ENCODE measurements around the gene LYRM7. TPM values are rescaled to one million over a fixed set of nuclear protein-coding genes. Genes with fewer than 3 reads are reported as not detected.
A peak's percentile ranks its signal among the peaks of the same experiment; 100 is the strongest.

LYRM7 gene
- total and polyA plus RNA-seq, 10 of the 15 experiments (the other 5 are each of a cell fraction or from before 2014, with no cell fraction given), result 9.2 to 68.8 (median 20.2) TPM

GRCh38 chr5:131221008-131221703 is 50.4 kb downstream of the LYRM7 start:
- no peak overlapping the region for H2AFZ ChIP-seq (ENCODE audit: control insufficient read depth, low read depth, low read length)
- H3K36me3 ChIP-seq (ENCODE audit: control insufficient read depth in 2 of 2, insufficient read depth in 2 of 2, low read length in 1 of 2), result no peaks in the 10 kb centered on the region; a peak in 1 of 4 replicates
- no peaks in the 10 kb centered on the region for H3K27me3 ChIP-seq (replicated peaks in 1 of 2; ENCODE audit: control insufficient read depth in 2 of 2, insufficient read depth in 2 of 2, low read length in 1 of 2)
- ATAC-seq (no peak), DNase-seq (ENCODE audit: low read depth, low spot score) (no peak), FAIRE-seq (no peak)
- H3K4me3 ChIP-seq, result peak overlapping the region; percentile 64; the same call in 1 of the 2 replicates
- H3K9me3 ChIP-seq (replicated peaks; ENCODE audit: control insufficient read depth, insufficient read depth, low read length), result no peaks in the 10 kb centered on the region
- POLR2A ChIA-PET, result interaction anchor here (1.0 to 19.3 kb wide), 12 partner anchors 9 to 156 kb away, joined by 3 to 309 read pairs (median 5); partner anchors contain the start of genes CDC42SE2 and HINT1
- TF ChIP-seq STAT3 (IDR thresholded peaks at IDR 0.05; ENCODE audit: low read depth, low read length) (no peak), MLLT1 (IDR thresholded peaks at IDR 0.05) (peak; percentile 94)
- H4K20me1 ChIP-seq (ENCODE audit: control insufficient read depth, insufficient read depth), result no peaks in the 10 kb centered on the region
- SMC1A ChIA-PET (ENCODE audit: uncharacterized antibody, unreplicated experiment), result interaction anchor here (0.5 to 26.7 kb wide), 15 partner anchors 8 to 194 kb away, joined by 3 to 1218 read pairs (median 5); partner anchors contain the start of genes CDC42SE2 and HINT1
- intact Hi-C loops (cut with micrococcal nuclease; ENCODE audit: unreplicated experiment), result no loop called here
- H3K4me2 ChIP-seq (ENCODE audit: control insufficient read depth, insufficient read depth), result peak overlapping the region; percentile 24
- peaks cover 27% of the 10 kb centered on the region for H3K4me1 ChIP-seq (ENCODE audit: control insufficient read depth, insufficient read depth, low read length)
- RAD21 ChIA-PET (ENCODE audit: unreplicated experiment), result interaction anchor here (1.2 to 10.4 kb wide), 15 partner anchors 7 to 194 kb away, joined by 3 to 161 read pairs (median 7); partner anchors contain the start of genes CDC42SE2 and HINT1
- WGBS (ENCODE audit: insufficient coverage, insufficient replicate concordance, low lambda C conversion rate, missing lambda C conversion rate), result 95% methylated on average over 10 of the region's 10 CpGs
- H3K27ac ChIP-seq (ENCODE audit: control insufficient read depth, insufficient read depth), result no peak overlapping the region
- H3K79me2 ChIP-seq (ENCODE audit: control insufficient read depth, insufficient read depth, low read length), result peaks cover 91% of the 10 kb centered on the region
- in situ Hi-C loops (cut with MboI), result no loop called here
- H3K9ac ChIP-seq (ENCODE audit: control insufficient read depth, insufficient read depth, low read length), result no peak overlapping the region
- CTCF ChIA-PET, result interaction anchor here (1.0 to 8.7 kb wide), 9 partner anchors 8 to 161 kb away, joined by 3 to 65 read pairs (median 5); partner anchors contain the start of gene CDC42SE2
- BruUV-seq (replicated peaks), result no TSS peak

GRCh38 chr5:131221888-131222287 is 51.1 kb downstream of the LYRM7 start:
- Histone ChIP-seq H3K27ac (ENCODE audit: control insufficient read depth, insufficient read depth) (peak overlapping the region; percentile 78; the same call in 1 of the 2 replicates), H3K4me2 (ENCODE audit: control insufficient read depth, insufficient read depth) (peak overlapping the region; percentile 24; the same call in 1 of the 2 replicates), H3K9me3 (replicated peaks; ENCODE audit: control insufficient read depth, insufficient read depth, low read length) (no peaks in the 10 kb centered on the region), H4K20me1 (ENCODE audit: control insufficient read depth, insufficient read depth) (no peaks in the 10 kb centered on the region), H2AFZ (ENCODE audit: control insufficient read depth, low read depth, low read length) (no peak overlapping the region), H3K4me1 (ENCODE audit: control insufficient read depth, insufficient read depth, low read length) (peaks cover 27% of the 10 kb centered on the region), H3K27me3 (replicated peaks in 1 of 2; ENCODE audit: control insufficient read depth in 2 of 2, insufficient read depth in 2 of 2, low read length in 1 of 2) (no peaks in the 10 kb centered on the region), H3K9ac (ENCODE audit: control insufficient read depth, insufficient read depth, low read length) (0 out of 2 replicates have a peak overlapping the region, but pooled peaks have one; percentile 22), H3K4me3 (peak overlapping the region; percentile 64), H3K79me2 (ENCODE audit: control insufficient read depth, insufficient read depth, low read length) (peaks cover 88% of the 10 kb centered on the region), H3K36me3 (ENCODE audit: control insufficient read depth in 2 of 2, insufficient read depth in 2 of 2, low read length in 1 of 2) (no peaks in the 10 kb centered on the region; a peak in 1 of 4 replicates)
- FAIRE-seq, result no peak
- RAD21 ChIA-PET (ENCODE audit: unreplicated experiment), result interaction anchor here (0.6 to 10.4 kb wide), 15 partner anchors 8 to 576 kb away, joined by 3 to 161 read pairs (median 7); partner anchors contain the start of genes CDC42SE2 and HINT1
- DNase-seq (ENCODE audit: low read depth, low spot score), result no peak
- SMC1A ChIA-PET (ENCODE audit: uncharacterized antibody, unreplicated experiment), result interaction anchor here (0.5 to 26.7 kb wide), 16 partner anchors 9 to 193 kb away, joined by 3 to 1218 read pairs (median 5); partner anchors contain the start of genes CDC42SE2 and HINT1
- intact Hi-C loops (cut with micrococcal nuclease; ENCODE audit: unreplicated experiment), result no loop called here
- POLR2A ChIA-PET, result interaction anchor here (1.0 to 19.3 kb wide), 14 partner anchors 8 to 156 kb away, joined by 3 to 309 read pairs (median 5); partner anchors contain the start of genes CDC42SE2 and HINT1
- no peak for ATAC-seq
- in situ Hi-C loops (cut with MboI), result no loop called here
- CTCF ChIA-PET, result interaction anchor here (0.7 to 8.7 kb wide), 11 partner anchors 8 to 1112 kb away, joined by 3 to 65 read pairs (median 4); partner anchors contain the start of gene CDC42SE2
- no TSS peak for BruUV-seq (replicated peaks)
- TF ChIP-seq MTA3 (IDR thresholded peaks at IDR 0.05; ENCODE audit: borderline replicate concordance, low read length) (no peak), ATF7 (IDR thresholded peaks at IDR 0.05; ENCODE audit: low read depth) (peak; percentile 54), CHD1 (IDR thresholded peaks at IDR 0.05; ENCODE audit: low read depth, low read length) (no peak), SUZ12 (IDR thresholded peaks at IDR 0.05; ENCODE audit: unreplicated experiment) (no peak), MYB (IDR thresholded peaks at IDR 0.05; ENCODE audit: borderline replicate concordance, low read depth, low read length) (no peak), CBFB (IDR thresholded peaks at IDR 0.05; ENCODE audit: low read depth) (no peak), JUNB (IDR thresholded peaks at IDR 0.05) (peak; percentile 26; the same call in 1 of the 2 replicates), BCL3 (IDR thresholded peaks at IDR 0.05; ENCODE audit: borderline replicate concordance, insufficient read depth, low read depth, low read length, poor library complexity, severe bottlenecking) (no peak)
